Activated T-cell treated with anti-CD3 and anti-CD28 coated beads, Interleukin-2, amount 50 U/mL, for 72 hours (primary cell): ENCODE measurements around the gene SH2B2. TPM values are rescaled to one million over a fixed set of nuclear protein-coding genes. Genes with fewer than 3 reads are reported as not detected.

Experiments used
- ATAC-seq, 2 donors: fragments of 150-1000 bp; cut with Tn5 transposase; replicated peaks in 1 of 2; 2 replicates each; pipeline ENCODE4 v1.10.0; 2021; ENCODE audit warnings: moderate library complexity in 2 of 2, mild to moderate bottlenecking in 1 of 2
- DNase-seq, 2 donors: peaks; one replicate each; pipeline ENCODE4 v3.0.0; 2021 to 2022; ENCODE audit warnings: mixed read lengths in 1 of 2
- H3K27ac Mint-ChIP-seq: one replicate; pipeline ENCODE4 v1.8.0; 2022; ENCODE audit warnings: mild to moderate bottlenecking, moderate library complexity, mixed read lengths
- H3K27me3 Mint-ChIP-seq: one replicate; pipeline ENCODE4 v1.8.0; 2022; ENCODE audit warnings: low read depth, mixed read lengths
- H3K36me3 Mint-ChIP-seq, 2 donors: one replicate each; pipeline ENCODE4 v1.8.0; 2022; ENCODE audit warnings: mixed read lengths in 2 of 2, mild to moderate bottlenecking in 1 of 2; ENCODE audit not compliant: insufficient read depth in 2 of 2
- H3K4me1 Mint-ChIP-seq: one replicate; pipeline ENCODE4 v1.8.0; 2022; ENCODE audit warnings: low read depth, mixed read lengths
- H3K4me3 Mint-ChIP-seq, 2 donors: one replicate each; pipeline ENCODE4 v1.8.0; 2022; ENCODE audit warnings: mild to moderate bottlenecking in 2 of 2, mixed read lengths in 2 of 2, moderate library complexity in 2 of 2
- H3K9me3 Mint-ChIP-seq, 2 donors: one replicate each; pipeline ENCODE4 v1.8.0; 2022; ENCODE audit warnings: mixed read lengths in 2 of 2
- total RNA-seq, 2 donors: library from RNA; stranded (reverse); gene quantifications; one replicate each; pipeline ENCODE4 v1.2.3, GENCODE V29; 2022

The SH2B2 gene
- total RNA-seq, 2 donors from 2014 or later: 5.0 to 6.8 TPM

GRCh38 chr7:102272917-102273748 is 13.5 kb upstream of the SH2B2 start:
- Mint-ChIP-seq H3K27ac (no peak overlapping the region), H3K27me3 (no peaks in the 10 kb centered on the region), H3K36me3 (no peaks in the 10 kb centered on the region), H3K4me3 (no peak overlapping the region), H3K9me3 (no peaks in the 10 kb centered on the region), H3K4me1 (no peaks in the 10 kb centered on the region)
- DNase-seq (no peak), ATAC-seq (no peak)

- H3K9me3 Mint-ChIP-seq: no peaks in the 10 kb centered on the region
- H3K4me1 Mint-ChIP-seq: peaks cover under 1% of the 10 kb centered on the region
- H3K36me3 Mint-ChIP-seq: no peaks in the 10 kb centered on the region
- DNase-seq: no peak
- no peaks in the 10 kb centered on the region for H3K27me3 Mint-ChIP-seq
- H3K27ac Mint-ChIP-seq: no peak overlapping the region
- ATAC-seq: no peak
- no peak overlapping the region for H3K4me3 Mint-ChIP-seq
These were observed 12.6 kb upstream of the SH2B2 start for GRCh38 chr7:102273749-102274712.

GRCh38 chr7:102275123-102275703 is 11.5 kb upstream of the SH2B2 start:
- no peaks in the 10 kb centered on the region for H3K27me3 Mint-ChIP-seq
- H3K4me1 Mint-ChIP-seq: peaks cover 9% of the 10 kb centered on the region
- no peak for DNase-seq
- ATAC-seq: no peak
- H3K27ac Mint-ChIP-seq: no peak overlapping the region
- H3K4me3 Mint-ChIP-seq: no peak overlapping the region
- H3K9me3 Mint-ChIP-seq: no peaks in the 10 kb centered on the region
- no peaks in the 10 kb centered on the region for H3K36me3 Mint-ChIP-seq

GRCh38 chr7:102277901-102278300 is 8.8 kb upstream of the SH2B2 start:
- no peak overlapping the region for H3K27ac Mint-ChIP-seq
- H3K36me3 Mint-ChIP-seq: no peaks in the 10 kb centered on the region
- no peak for DNase-seq
- ATAC-seq: no peak
- H3K27me3 Mint-ChIP-seq: no peaks in the 10 kb centered on the region
- H3K9me3 Mint-ChIP-seq: no peaks in the 10 kb centered on the region
- H3K4me1 Mint-ChIP-seq: peaks cover 9% of the 10 kb centered on the region
- H3K4me3 Mint-ChIP-seq: no peak overlapping the region

GRCh38 chr7:102279537-102280400 is 6.9 kb upstream of the SH2B2 start:
- Mint-ChIP-seq H3K36me3 (no peaks in the 10 kb centered on the region), H3K27me3 (peaks cover 3% of the 10 kb centered on the region), H3K27ac (no peak overlapping the region), H3K4me3 (no peak overlapping the region), H3K4me1 (peaks cover 15% of the 10 kb centered on the region), H3K9me3 (no peaks in the 10 kb centered on the region)
- peak; percentile 64 to 66 for DNase-seq
- peak; percentile 86 to 92 for ATAC-seq

GRCh38 chr7:102280521-102280920 is 6.1 kb upstream of the SH2B2 start:
- DNase-seq: no peak
- H3K36me3 Mint-ChIP-seq: no peaks in the 10 kb centered on the region
- ATAC-seq: no peak
- peaks cover 22% of the 10 kb centered on the region for H3K4me1 Mint-ChIP-seq
- H3K27me3 Mint-ChIP-seq: peaks cover 10% of the 10 kb centered on the region
- H3K9me3 Mint-ChIP-seq: no peaks in the 10 kb centered on the region
- H3K27ac Mint-ChIP-seq: no peak overlapping the region
- H3K4me3 Mint-ChIP-seq: no peak overlapping the region

GRCh38 chr7:102281785-102282184 is 4.9 kb upstream of the SH2B2 start:
- ATAC-seq (no peak), DNase-seq (no peak)
- Mint-ChIP-seq H3K27me3 (peaks cover 11% of the 10 kb centered on the region), H3K4me1 (peaks cover 23% of the 10 kb centered on the region), H3K36me3 (no peaks in the 10 kb centered on the region), H3K27ac (no peak overlapping the region), H3K4me3 (no peak overlapping the region), H3K9me3 (no peaks in the 10 kb centered on the region)

GRCh38 chr7:102282465-102283362 is 4.0 kb upstream of the SH2B2 start:
- DNase-seq: no peak
- peaks cover 11% of the 10 kb centered on the region for H3K27me3 Mint-ChIP-seq
- no peaks in the 10 kb centered on the region for H3K36me3 Mint-ChIP-seq
- H3K9me3 Mint-ChIP-seq: no peaks in the 10 kb centered on the region
- no peak overlapping the region for H3K27ac Mint-ChIP-seq
- H3K4me1 Mint-ChIP-seq: peaks cover 23% of the 10 kb centered on the region
- no peak for ATAC-seq
- H3K4me3 Mint-ChIP-seq: no peak overlapping the region

GRCh38 chr7:102283477-102284189 is 3.0 kb upstream of the SH2B2 start:
- Mint-ChIP-seq H3K9me3 (no peaks in the 10 kb centered on the region), H3K36me3 (no peaks in the 10 kb centered on the region), H3K4me1 (peaks cover 30% of the 10 kb centered on the region), H3K27ac (no peak overlapping the region), H3K4me3 (peak overlapping the region in 1 of 2 donors; percentile 17), H3K27me3 (peaks cover 11% of the 10 kb centered on the region)
- no peak for DNase-seq
- no peak for ATAC-seq

- H3K27ac Mint-ChIP-seq: no peak overlapping the region
These were observed 2.3 kb upstream of the SH2B2 start for GRCh38 chr7:102284399-102284798.

GRCh38 chr7:102284891-102285539 is 1.7 kb upstream of the SH2B2 start:
- Mint-ChIP-seq H3K4me1 (peaks cover 32% of the 10 kb centered on the region), H3K9me3 (no peaks in the 10 kb centered on the region), H3K27ac (no peak overlapping the region), H3K36me3 (no peaks in the 10 kb centered on the region), H3K27me3 (peaks cover 11% of the 10 kb centered on the region), H3K4me3 (peak overlapping the region; percentile 65 to 67)
- ATAC-seq: no peak
- DNase-seq: no peak

More at GRCh38 chr7:102284399-102284798, 2.3 kb upstream of the SH2B2 start:
- H3K4me1 Mint-ChIP-seq: peaks cover 34% of the 10 kb centered on the region
- no peaks in the 10 kb centered on the region for H3K36me3 Mint-ChIP-seq
- H3K27me3 Mint-ChIP-seq: peaks cover 11% of the 10 kb centered on the region
- peak overlapping the region; percentile 61 to 65 for H3K4me3 Mint-ChIP-seq
- ATAC-seq (peak; percentile 6 to 25), DNase-seq (peak; percentile 21 to 36)
- H3K9me3 Mint-ChIP-seq: no peaks in the 10 kb centered on the region
